ENCODE results near the gene KMT2E. TPM values are rescaled to one million over a fixed set of nuclear protein-coding genes. Genes with fewer than 3 reads are reported as not detected.

Gene KMT2E
- total RNA-seq, 3 donors from 2014 or later (not counting 1 experiment from before 2014, with no cell fraction given): 272 to 353 (median 345) TPM

DNA sequence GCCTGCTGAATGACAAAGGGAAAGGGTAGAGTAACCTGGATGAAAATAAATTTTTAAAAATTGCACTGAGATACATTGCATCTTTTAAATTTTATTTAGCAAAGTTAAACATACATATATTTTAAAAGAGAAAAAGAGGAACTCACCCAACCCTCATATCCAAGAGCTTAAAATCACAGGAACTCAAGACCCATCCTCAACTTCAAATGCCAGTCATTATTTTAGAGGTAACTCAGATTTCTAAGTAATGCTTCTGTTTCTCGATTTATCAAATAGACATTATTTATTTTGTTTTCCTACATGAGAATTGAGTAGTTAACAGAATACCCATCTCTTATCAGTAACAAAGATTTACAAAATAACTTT is 32.4 kb upstream of the KMT2E start:
- H3K27me3 Mint-ChIP-seq (ENCODE audit: low read depth in 2 of 2): no peaks in the 10 kb centered on the region
- peak overlapping the region; percentile 35 for H3K4me3 Mint-ChIP-seq
- DNase-seq (no peak), ATAC-seq (no peak)
- peak overlapping the region in 1 of 2 donors; percentile 78 for H3K27ac Mint-ChIP-seq
- Histone ChIP-seq H3K4me1 (ENCODE audit: control insufficient read depth, insufficient read depth, low read length) (peaks cover 16% of the 10 kb centered on the region), H3K9me3 (ENCODE audit: control insufficient read depth, insufficient read depth, low read length) (no peaks in the 10 kb centered on the region), H3K4me3 (ENCODE audit: low read length) (no peak overlapping the region), H3K27me3 (ENCODE audit: control insufficient read depth, insufficient read depth, low read length) (no peaks in the 10 kb centered on the region), H3K36me3 (ENCODE audit: control insufficient read depth, insufficient read depth, low read length) (peaks cover 3% of the 10 kb centered on the region), H3K27ac (ENCODE audit: low read length) (no peak overlapping the region)
- H3K9me3 Mint-ChIP-seq: no peaks in the 10 kb centered on the region
- WGBS (ENCODE audit: insufficient coverage): no CpG with 5 or more reads among the region's 1 CpG
- intact Hi-C loops (cut with micrococcal nuclease): loop anchor here (1.0 to 5.0 kb wide), 3 partner anchors 86 to 506 kb away; no protein-coding TSS in a partner anchor
- no peak for TF ChIP-seq CTCF (IDR thresholded peaks at IDR 0.05)
- no peaks in the 10 kb centered on the region for H3K36me3 Mint-ChIP-seq
- peaks cover 34 to 43% of the 10 kb centered on the region in 2 donors for H3K4me1 Mint-ChIP-seq

- no peak for TF ChIP-seq CTCF (IDR thresholded peaks at IDR 0.05)
- peak overlapping the region; percentile 98 for H3K4me3 Mint-ChIP-seq
- Histone ChIP-seq H3K4me1 (ENCODE audit: control insufficient read depth, insufficient read depth, low read length) (peaks cover 16% of the 10 kb centered on the region), H3K27me3 (ENCODE audit: control insufficient read depth, insufficient read depth, low read length) (no peaks in the 10 kb centered on the region), H3K9me3 (ENCODE audit: control insufficient read depth, insufficient read depth, low read length) (no peaks in the 10 kb centered on the region), H3K4me3 (ENCODE audit: low read length) (no peak overlapping the region), H3K36me3 (ENCODE audit: control insufficient read depth, insufficient read depth, low read length) (peaks cover 3% of the 10 kb centered on the region), H3K27ac (ENCODE audit: low read length) (peak overlapping the region; percentile 98)
- intact Hi-C loops (cut with micrococcal nuclease): loop anchor here (1.0 to 5.0 kb wide), 5 partner anchors 25 to 505 kb away; no protein-coding TSS in a partner anchor
- ATAC-seq: no peak
- H3K27ac Mint-ChIP-seq: peak overlapping the region in 1 of 2 donors; percentile 98
- peaks cover 34 to 49% of the 10 kb centered on the region in 2 donors for H3K4me1 Mint-ChIP-seq
- no peak for DNase-seq
- no peaks in the 10 kb centered on the region for H3K9me3 Mint-ChIP-seq
- no peaks in the 10 kb centered on the region for H3K27me3 Mint-ChIP-seq (ENCODE audit: low read depth in 2 of 2)
- H3K36me3 Mint-ChIP-seq: no peaks in the 10 kb centered on the region
- 49% methylated on average over 4 of the region's 5 CpGs for WGBS (ENCODE audit: insufficient coverage)
These were observed 31.5 kb upstream of the KMT2E start for GRCh38 chr7:104982308-104983075.

- ATAC-seq (no peak), DNase-seq (no peak)
- WGBS (ENCODE audit: insufficient coverage): 52% methylated on average over 13 of the region's 13 CpGs
- Histone ChIP-seq H3K36me3 (ENCODE audit: control insufficient read depth, insufficient read depth, low read length) (peaks cover 3% of the 10 kb centered on the region), H3K4me3 (ENCODE audit: low read length) (peak overlapping the region; percentile 81), H3K4me1 (ENCODE audit: control insufficient read depth, insufficient read depth, low read length) (peaks cover 16% of the 10 kb centered on the region), H3K9me3 (ENCODE audit: control insufficient read depth, insufficient read depth, low read length) (no peaks in the 10 kb centered on the region), H3K27ac (ENCODE audit: low read length) (peak overlapping the region; percentile 98), H3K27me3 (ENCODE audit: control insufficient read depth, insufficient read depth, low read length) (no peaks in the 10 kb centered on the region)
- Mint-ChIP-seq H3K27me3 (ENCODE audit: low read depth in 2 of 2) (no peaks in the 10 kb centered on the region), H3K27ac (peak overlapping the region in 1 of 2 donors; percentile 98), H3K36me3 (no peaks in the 10 kb centered on the region), H3K4me3 (peak overlapping the region; percentile 98), H3K9me3 (no peaks in the 10 kb centered on the region), H3K4me1 (peaks cover 34 to 49% of the 10 kb centered on the region in 2 donors)
- intact Hi-C loops (cut with micrococcal nuclease): loop anchor here (1.0 to 5.0 kb wide), 5 partner anchors 26 to 504 kb away; no protein-coding TSS in a partner anchor
- TF ChIP-seq CTCF (IDR thresholded peaks at IDR 0.05): no peak
These were observed 30.9 kb upstream of the KMT2E start for GRCh38 chr7:104983076-104983577.
